ENCODE results near the gene ABLIM1. TPM values are rescaled to one million over a fixed set of nuclear protein-coding genes. Genes with fewer than 3 reads are reported as not detected.

Gene ABLIM1
- total and polyA plus RNA-seq, 10 donors: 11.0 to 59.4 (median 38.7) TPM

GRCh38 chr10:114532226-114532625 lies 125.8 kb downstream of the ABLIM1 start:
- no peak overlapping the region for H3K27ac ChIP-seq
- no peak overlapping the region for H3K4me3 ChIP-seq
- intact Hi-C loops (cut with DNase I; ENCODE audit: low total_unique reads): no loop called here
- H3K36me3 ChIP-seq: no peaks in the 10 kb centered on the region
- TF ChIP-seq POLR2AphosphoS5 (IDR thresholded peaks at IDR 0.05) (no peak), POLR2A (IDR thresholded peaks at IDR 0.05) (no peak), CTCF (IDR thresholded peaks at IDR 0.05 in 8 of 11, conservative IDR thresholded peaks at IDR 0.05 in 3 of 11) (no peak)
- no peak for DNase-seq
- H3K9me3 ChIP-seq: no peaks in the 10 kb centered on the region
- no peaks in the 10 kb centered on the region for H3K27me3 ChIP-seq (replicated peaks in 1 of 7)
- peaks cover 4 to 16% (median 7%) of the 10 kb centered on the region in 6 donors for H3K4me1 ChIP-seq
- WGBS, 5 donors: 88 to 94% (median 91%) methylated on average over 5 of the region's 5 CpGs

- Histone ChIP-seq H3K36me3 (no peaks in the 10 kb centered on the region), H3K27me3 (replicated peaks in 1 of 7) (no peaks in the 10 kb centered on the region), H3K27ac (peak overlapping the region; percentile 42 to 88 (median 79)), H3K9me3 (no peaks in the 10 kb centered on the region), H3K4me1 (peaks cover 17 to 69% (median 54%) of the 10 kb centered on the region in 6 donors), H3K4me3 (peak overlapping the region; percentile 14 to 70 (median 36))
- TF ChIP-seq POLR2A (IDR thresholded peaks at IDR 0.05): peak in 1 of 3 donors; percentile 90
- TF ChIP-seq CTCF (IDR thresholded peaks at IDR 0.05 in 8 of 11, conservative IDR thresholded peaks at IDR 0.05 in 3 of 11): peak in 1 of 11 experiments; percentile 6
- peak; percentile 86 to 99 (median 98) for TF ChIP-seq POLR2AphosphoS5 (IDR thresholded peaks at IDR 0.05)
- 3 to 6% (median 4%) methylated on average over 24 of the region's 24 CpGs for WGBS, 5 donors
- peak; percentile 95 for DNase-seq
- intact Hi-C loops (cut with DNase I; ENCODE audit: low total_unique reads): no loop called here
These were observed 131.4 kb downstream of the ABLIM1 start for GRCh38 chr10:114526504-114527238.

GRCh38 chr10:114526126-114526503 lies 132.0 kb downstream of the ABLIM1 start:
- TF ChIP-seq POLR2A (IDR thresholded peaks at IDR 0.05) (no peak), CTCF (IDR thresholded peaks at IDR 0.05 in 8 of 11, conservative IDR thresholded peaks at IDR 0.05 in 3 of 11) (no peak), POLR2AphosphoS5 (IDR thresholded peaks at IDR 0.05) (no peak)
- peak overlapping the region; percentile 14 to 70 (median 36) for H3K4me3 ChIP-seq
- H3K27ac ChIP-seq: peak overlapping the region; percentile 42 to 88 (median 79)
- H3K9me3 ChIP-seq: no peaks in the 10 kb centered on the region
- no peaks in the 10 kb centered on the region for H3K27me3 ChIP-seq (replicated peaks in 1 of 7)
- DNase-seq: no peak
- H3K36me3 ChIP-seq: no peaks in the 10 kb centered on the region
- WGBS, 5 donors: 7 to 16% (median 12%) methylated on average over 5 of the region's 5 CpGs
- intact Hi-C loops (cut with DNase I; ENCODE audit: low total_unique reads): no loop called here
- peaks cover 17 to 74% (median 54%) of the 10 kb centered on the region in 6 donors for H3K4me1 ChIP-seq

GRCh38 chr10:114525368-114525949 lies 132.6 kb downstream of the ABLIM1 start:
- Histone ChIP-seq H3K9me3 (no peaks in the 10 kb centered on the region), H3K4me1 (peaks cover 17 to 81% (median 54%) of the 10 kb centered on the region in 6 donors), H3K27ac (peak overlapping the region; percentile 42 to 88 (median 79)), H3K27me3 (replicated peaks in 1 of 7) (no peaks in the 10 kb centered on the region), H3K36me3 (no peaks in the 10 kb centered on the region), H3K4me3 (peak overlapping the region; percentile 14 to 70 (median 36))
- WGBS, 5 donors: 48 to 61% (median 52%) methylated on average over 8 of the region's 8 CpGs
- no peak for DNase-seq
- intact Hi-C loops (cut with DNase I; ENCODE audit: low total_unique reads): no loop called here
- TF ChIP-seq POLR2AphosphoS5 (IDR thresholded peaks at IDR 0.05): no peak
- no peak for TF ChIP-seq POLR2A (IDR thresholded peaks at IDR 0.05)
- TF ChIP-seq CTCF (IDR thresholded peaks at IDR 0.05 in 8 of 11, conservative IDR thresholded peaks at IDR 0.05 in 3 of 11): no peak
